ENCODE results near the gene PTPRN2. TPM values are rescaled to one million over a fixed set of nuclear protein-coding genes. Genes with fewer than 3 reads are reported as not detected.

The PTPRN2 gene
- total and polyA plus RNA-seq, 2 of the 8 experiments (the other 6 are each of a cell fraction or from before 2014, with no cell fraction given), result 2.6 to 4.5 TPM

DNA sequence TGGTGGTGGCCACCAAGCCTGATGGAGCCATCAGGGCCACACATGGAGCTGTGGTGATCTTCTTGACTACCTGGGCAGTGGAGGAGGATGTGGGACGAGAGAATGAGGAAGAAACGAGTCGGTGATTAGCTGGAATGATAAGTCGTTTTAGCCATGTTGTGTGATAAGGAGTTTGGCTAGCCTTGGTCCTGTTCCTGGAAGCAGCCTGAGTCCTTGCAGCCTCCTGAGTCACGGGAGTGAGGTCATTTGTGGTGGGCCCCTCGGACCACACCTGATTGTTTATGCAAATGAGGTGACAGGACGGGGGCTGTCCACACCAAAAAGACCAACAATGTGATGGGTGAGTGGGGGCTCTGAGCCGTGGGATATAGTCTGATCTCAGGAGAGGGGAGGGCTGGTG lies 554.4 kb downstream of the PTPRN2 start:
- H2BK120ac ChIP-seq (replicated peaks; ENCODE audit: low read depth, low read length), result no peak overlapping the region
- no peak overlapping the region for H4K91ac ChIP-seq (replicated peaks; ENCODE audit: insufficient read length, low read length)
- no peak overlapping the region for H3K4me3 ChIP-seq (ENCODE audit: extremely low read depth in 1 of 4, insufficient read depth in 2 of 4, low read depth in 3 of 4, low read length in 4 of 4)
- 91 to 100% methylated on average over 4 to 8 of the region's 8 CpGs for WGBS, 2 experiments (ENCODE audit: extremely low coverage in 1 of 2, insufficient coverage in 1 of 2, insufficient read length in 1 of 2, insufficient replicate concordance in 2 of 2, low coverage in 1 of 2, low lambda C conversion rate in 2 of 2, missing lambda C conversion rate in 1 of 2)
- no peak overlapping the region for H2BK5ac ChIP-seq (ENCODE audit: low read depth, low read length)
- H2BK15ac ChIP-seq (ENCODE audit: low read length), result no peak overlapping the region
- no peaks in the 10 kb centered on the region for H3K36me3 ChIP-seq (ENCODE audit: control insufficient read depth in 2 of 4, insufficient read depth in 4 of 4, low read length in 3 of 4)
- ChIA-PET CTCF (ENCODE audit: partially characterized antibody) (no interaction called here), POLR2A (ENCODE audit: partially characterized antibody) (no interaction called here)
- peaks cover 17 to 19% of the 10 kb centered on the region in 2 experiments for H3K9me3 ChIP-seq (ENCODE audit: insufficient read depth in 2 of 2, low read depth in 1 of 2, low read length in 1 of 2)
- no peak overlapping the region for H4K8ac ChIP-seq (ENCODE audit: extremely low read depth, insufficient read depth, low read length)
- H3K56ac ChIP-seq (replicated peaks; ENCODE audit: insufficient read length, low read depth, low read length), result no peak overlapping the region
- no peak for TF ChIP-seq NRF1 (IDR thresholded peaks at IDR 0.05; ENCODE audit: low read depth, low read length)
- TF ChIP-seq BCL11A (IDR thresholded peaks at IDR 0.05; ENCODE audit: low read depth in 2 of 2, low read length in 2 of 2), result no peak
- TF ChIP-seq, protein P1, sequence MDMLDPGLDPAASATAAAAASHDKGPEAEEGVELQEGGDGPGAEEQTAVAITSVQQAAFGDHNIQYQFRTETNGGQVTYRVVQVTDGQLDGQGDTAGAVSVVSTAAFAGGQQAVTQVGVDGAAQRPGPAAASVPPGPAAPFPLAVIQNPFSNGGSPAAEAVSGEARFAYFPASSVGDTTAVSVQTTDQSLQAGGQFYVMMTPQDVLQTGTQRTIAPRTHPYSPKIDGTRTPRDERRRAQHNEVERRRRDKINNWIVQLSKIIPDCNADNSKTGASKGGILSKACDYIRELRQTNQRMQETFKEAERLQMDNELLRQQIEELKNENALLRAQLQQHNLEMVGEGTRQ (IDR thresholded peaks at IDR 0.05; ENCODE audit: low read length), result no peak
- no peak for TF ChIP-seq JUN (IDR thresholded peaks at IDR 0.05; ENCODE audit: low read depth, low read length)
- no peak for TF ChIP-seq HDAC6 (IDR thresholded peaks at IDR 0.05; ENCODE audit: low read depth, low read length)
- no peak for TF ChIP-seq TAF7 (optimal IDR thresholded peaks at IDR 0.05; ENCODE audit: borderline replicate concordance, low read depth, low read length)
- no peak for TF ChIP-seq KDM5A (IDR thresholded peaks at IDR 0.05; ENCODE audit: low read length)
- TF ChIP-seq RNF2 (IDR thresholded peaks at IDR 0.05; ENCODE audit: borderline replicate concordance, low read depth, low read length, missing control alignments, poor library complexity, severe bottlenecking), result no peak
- TF ChIP-seq, protein P2, sequence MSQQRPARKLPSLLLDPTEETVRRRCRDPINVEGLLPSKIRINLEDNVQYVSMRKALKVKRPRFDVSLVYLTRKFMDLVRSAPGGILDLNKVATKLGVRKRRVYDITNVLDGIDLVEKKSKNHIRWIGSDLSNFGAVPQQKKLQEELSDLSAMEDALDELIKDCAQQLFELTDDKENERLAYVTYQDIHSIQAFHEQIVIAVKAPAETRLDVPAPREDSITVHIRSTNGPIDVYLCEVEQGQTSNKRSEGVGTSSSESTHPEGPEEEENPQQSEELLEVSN (IDR thresholded peaks at IDR 0.05), result no peak
- TF ChIP-seq SIN3A (conservative IDR thresholded peaks at IDR 0.05 in 1 of 2, IDR thresholded peaks at IDR 0.05 in 1 of 2; ENCODE audit: low read depth in 1 of 2, low read length in 2 of 2), result no peak
- no peak for TF ChIP-seq RXRA (IDR thresholded peaks at IDR 0.05; ENCODE audit: insufficient read depth, low read depth, low read length)
- H3K79me1 ChIP-seq (ENCODE audit: low read depth, low read length), result no peaks in the 10 kb centered on the region
- H3K23me2 ChIP-seq (ENCODE audit: low read depth, low read length), result no peaks in the 10 kb centered on the region
- H3K79me2 ChIP-seq (ENCODE audit: control insufficient read depth in 1 of 2, insufficient read depth in 2 of 2, low read length in 2 of 2), result no peaks in the 10 kb centered on the region
- DNase-seq (ENCODE audit: low read depth in 1 of 2, low spot score in 2 of 2), result no peak
- H3K27me3 ChIP-seq (replicated peaks in 1 of 4; ENCODE audit: control insufficient read depth in 3 of 4, extremely low read depth in 1 of 4, insufficient read depth in 3 of 4, low read length in 3 of 4), result no peaks in the 10 kb centered on the region
- H2BK20ac ChIP-seq (ENCODE audit: low read length), result no peak overlapping the region
- H3K27ac ChIP-seq (ENCODE audit: low read depth, low read length), result no peak overlapping the region
- no peak overlapping the region for H2AFZ ChIP-seq (ENCODE audit: low read length)
- H3K18ac ChIP-seq (ENCODE audit: extremely low read depth, low read length), result no peak overlapping the region
- H2BK12ac ChIP-seq (ENCODE audit: low read depth, low read length), result no peak overlapping the region
- no peak overlapping the region for H2AK5ac ChIP-seq (ENCODE audit: low read depth, low read length)
- no peak overlapping the region for H3K23ac ChIP-seq (ENCODE audit: insufficient read length)
- no peak overlapping the region for H3K4me2 ChIP-seq (ENCODE audit: insufficient read depth in 1 of 2, low read depth in 2 of 2, low read length in 2 of 2)
- H3K4ac ChIP-seq (replicated peaks; ENCODE audit: insufficient read length, low read depth, low read length), result no peak overlapping the region
- H3K14ac ChIP-seq (ENCODE audit: insufficient read length), result no peak overlapping the region
- no peak for FAIRE-seq
- no peak overlapping the region for H3K9ac ChIP-seq (replicated peaks in 1 of 4; ENCODE audit: extremely low read depth in 1 of 4, low read depth in 3 of 4, low read length in 3 of 4)
- no peak overlapping the region for H4K5ac ChIP-seq (ENCODE audit: insufficient read length, low read depth, low read length)
- H3K4me1 ChIP-seq (replicated peaks in 1 of 4; ENCODE audit: control insufficient read depth in 3 of 4, insufficient read depth in 4 of 4, low read length in 3 of 4), result no peaks in the 10 kb centered on the region; a peak in 1 of 7 replicates
- H4K20me1 ChIP-seq (replicated peaks in 1 of 2; ENCODE audit: control insufficient read depth in 1 of 2, insufficient read depth in 2 of 2, low read length in 2 of 2), result no peaks in the 10 kb centered on the region

All from H1 (cell line).